Duodenal mucosa (tissue), 2 donors: Measurements from ENCODE around the gene USP3.

Experiments
- H3K27ac ChIP-seq: one replicate; pipeline ENCODE4 v1.7.0; 2013; ENCODE audit warnings: low read depth, low read length
- H3K27me3 ChIP-seq, 2 donors: one replicate each; pipeline ENCODE4 v1.7.0; 2013; ENCODE audit warnings: low read length in 2 of 2, control low read depth in 1 of 2; ENCODE audit not compliant: insufficient read depth in 2 of 2, control insufficient read depth in 1 of 2
- H3K36me3 ChIP-seq, 2 donors: one replicate each; pipeline ENCODE4 v1.7.0; 2013; ENCODE audit warnings: low read length in 2 of 2, control low read depth in 1 of 2; ENCODE audit not compliant: insufficient read depth in 2 of 2, control insufficient read depth in 1 of 2
- H3K4me1 ChIP-seq, 2 donors: one replicate each; pipeline ENCODE4 v1.7.0; 2013; ENCODE audit warnings: low read length in 2 of 2, control low read depth in 1 of 2; ENCODE audit not compliant: insufficient read depth in 2 of 2, control insufficient read depth in 1 of 2
- H3K4me3 ChIP-seq, 2 donors: one replicate each; pipeline ENCODE4 v1.7.0; 2013; ENCODE audit warnings: low read length in 2 of 2, low read depth in 1 of 2
- H3K9ac ChIP-seq, 2 donors: one replicate each; pipeline ENCODE4 v1.7.0; 2013; ENCODE audit warnings: low read length in 2 of 2, low read depth in 1 of 2
- H3K9me3 ChIP-seq, 2 donors: one replicate each; pipeline ENCODE4 v1.7.0; 2013; ENCODE audit warnings: low read length in 2 of 2, control low read depth in 1 of 2; ENCODE audit not compliant: control insufficient read depth in 1 of 2

Gene USP3

GRCh38 chr15:63604281-63604680 is 99.9 kb downstream of the USP3 start:
- H3K9me3 ChIP-seq, result no peaks in the 10 kb centered on the region
- H3K4me1 ChIP-seq, result peaks cover 7 to 12% of the 10 kb centered on the region in 2 donors
- no peak overlapping the region for H3K27ac ChIP-seq
- no peak overlapping the region for H3K4me3 ChIP-seq
- no peak overlapping the region for H3K9ac ChIP-seq
- H3K36me3 ChIP-seq, result peaks cover 17 to 18% of the 10 kb centered on the region in 2 donors
- no peaks in the 10 kb centered on the region for H3K27me3 ChIP-seq

DNA sequence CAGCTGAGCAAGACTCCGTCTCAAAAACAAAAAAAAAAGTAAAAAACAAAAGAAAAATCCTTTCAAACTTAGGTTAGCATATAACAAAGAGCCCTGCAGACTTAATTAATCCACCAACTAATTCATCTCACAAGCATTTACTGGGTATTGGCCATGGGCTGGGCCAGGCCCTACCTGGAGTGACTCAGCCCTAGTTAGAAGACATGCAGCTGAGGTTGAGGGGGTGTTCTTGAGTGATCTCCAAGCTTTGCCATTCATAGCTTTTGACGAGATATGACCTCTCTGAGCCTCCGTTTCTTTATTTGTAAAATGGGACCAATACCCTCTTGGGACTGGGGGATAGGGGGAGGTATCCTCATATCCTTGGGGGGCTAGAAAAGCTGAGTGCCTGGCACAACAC is 100.6 kb downstream of the USP3 start:
- peaks cover 4 to 12% of the 10 kb centered on the region in 2 donors for H3K4me1 ChIP-seq
- H3K9me3 ChIP-seq, result no peaks in the 10 kb centered on the region
- peaks cover 22 to 23% of the 10 kb centered on the region in 2 donors for H3K36me3 ChIP-seq
- H3K27ac ChIP-seq, result no peak overlapping the region
- no peak overlapping the region for H3K4me3 ChIP-seq
- H3K27me3 ChIP-seq, result no peaks in the 10 kb centered on the region
- H3K9ac ChIP-seq, result no peak overlapping the region

DNA sequence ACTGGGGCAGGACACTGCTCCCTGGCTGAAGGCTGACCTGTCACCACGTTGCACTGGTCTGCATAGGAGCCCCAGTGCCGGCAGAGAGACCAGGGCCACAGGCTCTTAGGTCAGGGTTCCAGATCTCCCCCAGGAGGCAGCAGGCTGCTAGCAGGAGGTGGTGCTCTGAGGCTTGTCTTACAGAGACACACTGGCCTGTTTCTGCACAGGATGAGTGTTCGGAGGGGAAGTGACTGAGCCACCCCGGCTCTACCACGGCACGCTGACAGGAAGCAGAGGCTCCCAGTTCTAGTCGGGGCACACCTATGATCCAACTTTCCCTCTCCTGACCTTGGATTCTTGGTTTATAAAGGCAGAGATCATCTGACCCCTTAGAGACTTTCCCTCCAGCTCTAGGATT is 101.4 kb downstream of the USP3 start:
- Histone ChIP-seq H3K27ac (no peak overlapping the region), H3K9ac (no peak overlapping the region), H3K36me3 (peaks cover 22 to 23% of the 10 kb centered on the region in 2 donors), H3K9me3 (no peaks in the 10 kb centered on the region), H3K27me3 (no peaks in the 10 kb centered on the region), H3K4me1 (peaks cover 6 to 20% of the 10 kb centered on the region in 2 donors), H3K4me3 (no peak overlapping the region)

DNA sequence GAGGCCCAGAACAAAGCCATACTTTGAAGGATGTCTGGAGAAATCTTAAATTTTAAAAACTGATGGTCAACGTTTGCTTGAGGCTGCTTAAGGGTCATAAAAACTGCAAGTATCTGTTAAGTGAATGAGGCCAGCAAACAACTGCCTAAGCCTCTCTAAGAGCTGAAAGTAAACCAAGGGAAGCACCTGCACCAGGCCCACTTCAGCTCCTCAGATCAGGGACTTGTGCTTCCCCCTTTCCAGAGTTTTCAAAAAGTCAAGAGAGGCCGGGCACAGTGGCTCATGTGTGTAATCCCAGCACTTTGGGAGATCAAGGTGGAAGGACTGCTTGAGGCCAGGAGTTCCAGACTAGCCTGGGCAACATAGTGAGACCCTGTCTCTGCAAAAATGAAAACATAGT is 101.9 kb downstream of the USP3 start:
- H3K36me3 ChIP-seq, result peaks cover 22 to 24% of the 10 kb centered on the region in 2 donors
- H3K27ac ChIP-seq, result no peak overlapping the region
- H3K9ac ChIP-seq, result no peak overlapping the region
- no peaks in the 10 kb centered on the region for H3K9me3 ChIP-seq
- peaks cover 10 to 25% of the 10 kb centered on the region in 2 donors for H3K4me1 ChIP-seq
- H3K27me3 ChIP-seq, result no peaks in the 10 kb centered on the region
- H3K4me3 ChIP-seq, result no peak overlapping the region

GRCh38 chr15:63608989-63609388 is 104.6 kb downstream of the USP3 start:
- no peak overlapping the region for H3K4me3 ChIP-seq
- H3K27me3 ChIP-seq, result no peaks in the 10 kb centered on the region
- no peak overlapping the region for H3K9ac ChIP-seq
- peaks cover 10 to 29% of the 10 kb centered on the region in 2 donors for H3K4me1 ChIP-seq
- no peak overlapping the region for H3K27ac ChIP-seq
- peaks cover 28 to 39% of the 10 kb centered on the region in 2 donors for H3K36me3 ChIP-seq
- no peaks in the 10 kb centered on the region for H3K9me3 ChIP-seq

DNA sequence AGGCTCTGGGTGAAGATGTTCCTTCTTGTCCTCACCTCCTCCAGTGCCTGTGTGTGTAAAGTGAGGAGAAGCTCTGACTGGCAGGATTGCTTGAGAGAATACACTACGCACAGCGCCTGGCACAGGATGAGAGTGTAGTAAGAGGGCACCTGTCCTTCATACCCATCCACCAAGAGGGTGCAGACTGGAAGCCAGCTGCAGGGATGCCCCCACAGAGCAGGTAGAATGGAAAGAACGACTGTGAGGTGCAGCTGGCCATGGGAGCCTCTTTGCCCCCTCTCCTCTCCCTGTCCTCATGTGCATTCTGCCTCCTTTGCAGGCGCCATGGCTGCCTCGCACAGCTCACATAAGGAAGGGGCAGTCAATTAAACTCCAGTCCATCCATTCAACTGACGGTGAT is 105.1 kb downstream of the USP3 start:
- H3K27ac ChIP-seq, result no peak overlapping the region
- peaks cover 10 to 29% of the 10 kb centered on the region in 2 donors for H3K4me1 ChIP-seq
- H3K36me3 ChIP-seq, result peaks cover 32 to 43% of the 10 kb centered on the region in 2 donors
- no peak overlapping the region for H3K4me3 ChIP-seq
- H3K9me3 ChIP-seq, result no peaks in the 10 kb centered on the region
- H3K27me3 ChIP-seq, result no peaks in the 10 kb centered on the region
- H3K9ac ChIP-seq, result no peak overlapping the region

- Histone ChIP-seq H3K36me3 (peaks cover 38 to 52% of the 10 kb centered on the region in 2 donors), H3K27ac (no peak overlapping the region), H3K9ac (peak overlapping the region in 1 of 2 donors; percentile 26)
These were observed 105.9 kb downstream of the USP3 start for GRCh38 chr15:63610209-63610841.

GRCh38 chr15:63611177-63611576 is 106.8 kb downstream of the USP3 start:
- H3K9ac ChIP-seq, result no peak overlapping the region

More at GRCh38 chr15:63610209-63610841, 105.9 kb downstream of the USP3 start:
- Histone ChIP-seq H3K4me1 (peaks cover 10 to 29% of the 10 kb centered on the region in 2 donors), H3K9me3 (no peaks in the 10 kb centered on the region), H3K27me3 (no peaks in the 10 kb centered on the region), H3K4me3 (no peak overlapping the region)

GRCh38 chr15:63612300-63612699 is 107.9 kb downstream of the USP3 start:
- no peak overlapping the region for H3K27ac ChIP-seq
- H3K4me1 ChIP-seq, result peaks cover 10 to 22% of the 10 kb centered on the region in 2 donors
- H3K36me3 ChIP-seq, result peaks cover 38 to 67% of the 10 kb centered on the region in 2 donors
- H3K9me3 ChIP-seq, result no peaks in the 10 kb centered on the region
- H3K4me3 ChIP-seq, result no peak overlapping the region
- no peaks in the 10 kb centered on the region for H3K27me3 ChIP-seq
- no peak overlapping the region for H3K9ac ChIP-seq

More at GRCh38 chr15:63611177-63611576, 106.8 kb downstream of the USP3 start:
- Histone ChIP-seq H3K36me3 (peaks cover 38 to 61% of the 10 kb centered on the region in 2 donors), H3K27me3 (no peaks in the 10 kb centered on the region), H3K4me3 (no peak overlapping the region), H3K27ac (no peak overlapping the region), H3K4me1 (peaks cover 10 to 23% of the 10 kb centered on the region in 2 donors), H3K9me3 (no peaks in the 10 kb centered on the region)

GRCh38 chr15:63615935-63616334 is 111.5 kb downstream of the USP3 start:
- Histone ChIP-seq H3K27me3 (no peaks in the 10 kb centered on the region), H3K36me3 (peaks cover 16 to 44% of the 10 kb centered on the region in 2 donors), H3K9me3 (no peaks in the 10 kb centered on the region), H3K4me1 (peaks cover 3 to 8% of the 10 kb centered on the region in 2 donors), H3K4me3 (no peak overlapping the region), H3K9ac (no peak overlapping the region), H3K27ac (no peak overlapping the region)
